SK-MEL-5 (cell line): Measurements from ENCODE around the gene CDR2. TPM values are rescaled to one million over a fixed set of nuclear protein-coding genes. Genes with fewer than 3 reads are reported as not detected.

ENCODE experiments used
- DNase-seq: peaks from one replicate; pipeline ENCODE4 v3.0.0-alpha.2; 2016; ENCODE audit warnings: low read depth, low spot score
- in situ Hi-C: cut with HindIII; loops from 2 replicates; pipeline ENCODE4 v1.10.0; 2016; ENCODE audit warnings: low sequenced_read_pairs, high pct_unique_total_duplicates, low pct_unique_long_range_greater_than_20kb
- total RNA-seq: library from RNA; depleted of rRNA; stranded (reverse); fragments of >200 nt; shearing (Covaris generic); gene quantifications from 2 replicates; pipeline ENCODE4 v1.2.3, GENCODE V29; 2014; rRNA removed

CDR2 gene
- total RNA-seq, 1 experiment from 2014 or later = 14.5 TPM

DNA sequence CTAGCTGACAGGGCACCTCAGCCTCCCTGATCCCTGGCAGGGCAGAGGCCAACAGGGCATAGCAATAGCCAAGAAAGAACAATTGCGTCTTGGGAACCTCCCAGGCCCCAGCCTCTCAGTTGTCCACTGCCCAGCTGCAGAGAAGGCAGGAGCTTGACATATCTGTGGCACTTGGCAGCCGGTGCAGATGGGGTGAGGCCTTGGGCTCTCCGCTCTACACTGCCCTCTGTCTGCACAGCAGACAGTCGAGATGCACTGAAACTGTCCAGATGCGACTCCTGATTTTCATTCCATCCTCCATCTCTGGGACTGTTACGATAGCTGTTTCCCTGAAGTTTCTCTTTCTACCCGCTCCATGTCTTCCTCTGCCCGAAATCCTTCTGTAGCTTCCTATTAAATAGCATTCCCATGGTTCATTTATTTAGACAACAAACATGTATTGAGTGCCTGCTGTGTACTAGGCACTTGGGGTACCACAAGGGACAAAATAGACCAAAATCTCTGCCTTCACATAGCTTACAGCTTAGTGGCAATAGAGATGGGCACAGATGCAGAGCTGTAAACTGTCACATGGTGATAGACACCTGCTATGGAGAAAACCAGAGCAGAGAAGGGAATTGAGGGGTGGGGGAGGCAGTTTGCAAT, 73.9 kb downstream of the CDR2 start:
- peak; percentile 64 for DNase-seq
- in situ Hi-C loops = no loop called here

DNA sequence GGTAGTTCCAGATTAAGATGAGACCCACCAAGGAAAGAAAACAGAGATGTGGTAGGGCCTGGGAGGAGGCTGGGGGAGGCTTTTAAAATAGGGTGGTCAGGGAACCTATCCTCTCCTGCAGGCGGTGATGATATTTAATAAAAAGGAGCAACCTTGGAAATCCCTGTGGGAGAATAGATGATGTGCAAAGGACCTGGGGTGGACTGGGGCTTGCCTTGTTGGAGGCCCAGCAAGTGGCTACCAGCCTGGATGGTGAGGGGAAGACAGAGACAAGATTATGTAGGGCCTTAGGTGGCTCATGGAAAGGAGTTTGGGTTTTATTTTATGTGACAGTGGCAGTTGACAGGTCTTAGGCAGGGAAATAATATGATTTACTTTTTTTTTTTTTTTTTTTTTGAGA, 75.4 kb downstream of the CDR2 start:
- in situ Hi-C loops = no loop called here

DNA sequence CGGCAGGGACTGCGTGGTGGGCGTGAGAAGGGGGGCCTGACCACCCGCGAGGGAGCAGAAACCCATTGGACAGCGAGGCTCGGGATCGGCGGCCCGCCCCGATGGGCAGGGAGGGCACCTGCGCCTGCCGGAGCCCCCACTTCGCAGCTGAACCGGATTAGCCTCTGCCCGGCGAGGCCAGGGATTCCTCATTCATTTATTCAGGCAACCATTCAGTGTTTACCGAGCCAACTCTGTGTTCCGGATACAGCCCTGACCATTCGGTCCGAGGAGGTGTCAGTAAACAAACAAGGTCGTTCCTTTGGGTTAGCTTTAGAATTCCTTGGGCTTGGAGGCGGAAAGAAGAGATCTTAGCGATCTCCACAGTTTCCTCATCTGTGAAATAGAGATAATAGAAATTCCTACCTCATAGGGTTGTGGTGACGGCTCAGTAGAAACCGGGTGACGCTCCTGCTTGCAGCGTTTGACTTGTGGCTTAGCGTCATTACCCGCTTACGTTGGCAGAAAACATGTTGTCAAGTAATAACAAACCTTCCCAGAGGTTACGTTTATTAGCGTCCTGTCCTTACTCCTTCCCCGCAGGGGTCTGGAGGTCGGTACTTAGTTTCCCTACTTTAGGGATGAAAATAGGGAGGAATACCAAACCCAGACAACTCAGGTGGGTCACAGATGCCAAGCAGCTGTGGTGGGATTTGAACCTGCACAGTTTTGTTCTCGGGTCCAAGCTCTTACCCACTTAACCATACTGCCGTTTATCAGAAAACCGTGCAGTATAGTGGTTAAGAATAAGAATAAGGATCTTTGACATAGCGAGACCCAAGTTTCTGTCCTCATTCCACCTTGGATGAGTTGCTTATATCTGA, 76.3 kb downstream of the CDR2 start:
- peak; percentile 93 for DNase-seq
- in situ Hi-C loops = no loop called here

More for the DNA sequence above, 75.4 kb downstream of the CDR2 start:
- DNase-seq = no peak

DNA sequence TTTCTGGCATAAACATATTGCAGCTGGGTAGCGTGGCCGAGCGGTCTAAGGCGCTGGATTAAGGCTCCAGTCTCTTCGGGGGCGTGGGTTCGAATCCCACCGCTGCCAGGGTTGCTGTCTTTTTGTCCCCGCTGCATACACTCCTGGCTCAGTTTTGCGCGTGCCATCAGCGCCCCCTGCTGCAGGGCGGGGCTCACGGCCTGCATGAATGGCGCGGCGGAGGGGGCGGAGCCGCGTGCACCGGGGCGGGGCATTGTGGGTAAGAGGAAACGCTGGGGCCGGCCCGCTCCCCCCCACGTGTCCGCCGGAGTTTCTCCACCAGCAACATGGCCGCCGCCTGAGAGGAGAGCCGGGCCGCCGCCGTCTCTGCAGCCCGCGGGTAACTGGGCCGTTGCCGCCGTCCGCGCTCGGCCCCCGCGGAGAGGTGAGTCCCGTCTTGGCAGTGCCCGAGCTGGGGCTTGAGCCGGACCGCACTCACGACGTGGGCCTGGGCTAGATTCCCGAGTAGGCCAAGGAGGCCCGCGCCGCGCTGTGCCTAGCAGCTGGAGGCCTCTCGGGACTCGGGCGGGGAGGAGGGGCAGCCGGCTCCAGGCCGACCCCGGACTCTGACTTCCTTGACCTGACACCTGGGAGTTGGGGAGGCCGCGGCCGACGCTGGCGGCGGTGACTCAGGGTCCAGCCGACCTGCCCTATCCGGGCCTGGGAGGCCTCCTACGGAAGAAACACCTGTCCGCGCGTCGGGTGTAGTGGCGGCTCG, 77.1 kb downstream of the CDR2 start, which contains the start of gene POLR3E:
POLR3E (plus strand) TSS at position 296 of the 757 bp plus-strand sequence. CDS start 5,560 bp downstream, outside the sequence.
- DNase-seq = peak; percentile 96
- in situ Hi-C loops = no loop called here

DNA sequence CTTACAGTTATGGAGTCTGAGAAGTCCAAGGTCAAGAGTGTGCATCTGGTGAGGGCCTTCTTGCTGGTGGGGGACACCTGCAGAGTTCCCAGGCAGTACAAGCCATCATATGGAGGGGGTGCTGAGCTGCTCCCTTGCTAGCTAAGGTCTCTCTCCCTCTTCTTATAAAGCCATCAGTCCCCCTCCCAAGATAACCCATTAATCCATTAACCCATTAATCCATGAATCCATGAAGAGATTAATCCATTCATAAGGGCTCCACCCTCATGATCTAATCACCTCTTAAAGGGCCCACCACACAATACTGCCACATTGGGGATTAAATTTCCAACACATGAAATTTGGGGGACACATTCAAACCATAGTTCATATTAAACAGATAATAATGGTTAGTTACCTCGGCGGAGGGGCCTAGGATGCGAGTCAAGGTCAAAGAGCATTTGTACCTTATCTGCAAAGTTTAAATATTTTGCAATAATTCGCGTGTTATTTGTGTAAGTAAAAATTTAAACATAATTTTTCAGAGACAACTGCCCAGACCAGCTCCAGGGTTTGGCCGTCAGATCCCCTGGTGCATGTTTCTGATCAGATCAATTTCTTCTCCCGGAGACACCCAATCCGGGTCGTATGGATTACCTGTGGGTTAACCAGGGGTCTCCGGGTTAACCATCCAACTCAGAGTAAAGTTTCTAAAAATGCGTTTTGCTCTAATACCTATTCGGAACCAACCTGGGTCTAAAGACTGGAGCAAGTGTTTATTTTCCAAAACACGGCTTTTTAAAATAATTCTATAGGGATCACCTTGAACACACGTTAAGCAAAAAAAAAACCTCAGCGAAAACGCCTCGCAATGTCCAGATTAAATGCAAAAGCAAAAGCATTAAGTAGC, 78.0 kb downstream of the CDR2 start:
- in situ Hi-C loops = no loop called here
- DNase-seq = no peak

Other genes with a start within 250 kb of the CDR2 start
- gene SDR42E2, start 212.1 kb downstream of the CDR2 start, total RNA-seq = not detected in 2 replicates
- gene EEF2K, start 168.3 kb downstream of the CDR2 start, total RNA-seq = 18.1 and 18.5 TPM in 2 replicates
- 39.3 and 40.4 TPM in 2 replicates for gene POLR3E, start 77.2 kb downstream of the CDR2 start, total RNA-seq
- gene NPIPB5, start 136.3 kb upstream of the CDR2 start, total RNA-seq = 37.8 and 41.9 TPM in 2 replicates